ENCODE data around the gene ASAP3.

DNA sequence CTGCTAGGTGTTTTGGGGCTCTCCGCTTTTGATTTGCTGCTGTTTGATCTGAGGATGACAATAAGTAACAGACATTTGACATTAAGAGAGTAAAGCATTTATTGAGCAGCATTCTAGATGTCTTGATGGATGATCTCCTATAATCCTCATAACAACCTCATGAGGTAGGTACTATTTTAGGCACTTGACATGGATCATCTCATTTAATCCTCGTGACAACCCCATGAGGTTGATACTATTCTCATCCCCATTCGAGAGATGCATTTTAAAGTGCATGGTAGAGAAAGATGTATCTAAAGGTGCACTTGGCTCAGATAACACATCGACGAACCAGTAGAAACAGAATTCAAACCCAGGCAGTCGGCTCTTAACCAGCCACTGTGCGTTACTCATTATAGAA is 86.1 kb downstream of the ASAP3 start:
- no peak for TF ChIP-seq OSR1 (CRISPR knock-in tag; IDR thresholded peaks at IDR 0.05)
- TF ChIP-seq, protein P1, sequence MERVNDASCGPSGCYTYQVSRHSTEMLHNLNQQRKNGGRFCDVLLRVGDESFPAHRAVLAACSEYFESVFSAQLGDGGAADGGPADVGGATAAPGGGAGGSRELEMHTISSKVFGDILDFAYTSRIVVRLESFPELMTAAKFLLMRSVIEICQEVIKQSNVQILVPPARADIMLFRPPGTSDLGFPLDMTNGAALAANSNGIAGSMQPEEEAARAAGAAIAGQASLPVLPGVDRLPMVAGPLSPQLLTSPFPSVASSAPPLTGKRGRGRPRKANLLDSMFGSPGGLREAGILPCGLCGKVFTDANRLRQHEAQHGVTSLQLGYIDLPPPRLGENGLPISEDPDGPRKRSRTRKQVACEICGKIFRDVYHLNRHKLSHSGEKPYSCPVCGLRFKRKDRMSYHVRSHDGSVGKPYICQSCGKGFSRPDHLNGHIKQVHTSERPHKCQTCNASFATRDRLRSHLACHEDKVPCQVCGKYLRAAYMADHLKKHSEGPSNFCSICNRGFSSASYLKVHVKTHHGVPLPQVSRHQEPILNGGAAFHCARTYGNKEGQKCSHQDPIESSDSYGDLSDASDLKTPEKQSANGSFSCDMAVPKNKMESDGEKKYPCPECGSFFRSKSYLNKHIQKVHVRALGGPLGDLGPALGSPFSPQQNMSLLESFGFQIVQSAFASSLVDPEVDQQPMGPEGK (CRISPR knock-in tag; IDR thresholded peaks at IDR 0.05; ENCODE audit: borderline replicate concordance) = no peak
- TF ChIP-seq, protein P2, sequence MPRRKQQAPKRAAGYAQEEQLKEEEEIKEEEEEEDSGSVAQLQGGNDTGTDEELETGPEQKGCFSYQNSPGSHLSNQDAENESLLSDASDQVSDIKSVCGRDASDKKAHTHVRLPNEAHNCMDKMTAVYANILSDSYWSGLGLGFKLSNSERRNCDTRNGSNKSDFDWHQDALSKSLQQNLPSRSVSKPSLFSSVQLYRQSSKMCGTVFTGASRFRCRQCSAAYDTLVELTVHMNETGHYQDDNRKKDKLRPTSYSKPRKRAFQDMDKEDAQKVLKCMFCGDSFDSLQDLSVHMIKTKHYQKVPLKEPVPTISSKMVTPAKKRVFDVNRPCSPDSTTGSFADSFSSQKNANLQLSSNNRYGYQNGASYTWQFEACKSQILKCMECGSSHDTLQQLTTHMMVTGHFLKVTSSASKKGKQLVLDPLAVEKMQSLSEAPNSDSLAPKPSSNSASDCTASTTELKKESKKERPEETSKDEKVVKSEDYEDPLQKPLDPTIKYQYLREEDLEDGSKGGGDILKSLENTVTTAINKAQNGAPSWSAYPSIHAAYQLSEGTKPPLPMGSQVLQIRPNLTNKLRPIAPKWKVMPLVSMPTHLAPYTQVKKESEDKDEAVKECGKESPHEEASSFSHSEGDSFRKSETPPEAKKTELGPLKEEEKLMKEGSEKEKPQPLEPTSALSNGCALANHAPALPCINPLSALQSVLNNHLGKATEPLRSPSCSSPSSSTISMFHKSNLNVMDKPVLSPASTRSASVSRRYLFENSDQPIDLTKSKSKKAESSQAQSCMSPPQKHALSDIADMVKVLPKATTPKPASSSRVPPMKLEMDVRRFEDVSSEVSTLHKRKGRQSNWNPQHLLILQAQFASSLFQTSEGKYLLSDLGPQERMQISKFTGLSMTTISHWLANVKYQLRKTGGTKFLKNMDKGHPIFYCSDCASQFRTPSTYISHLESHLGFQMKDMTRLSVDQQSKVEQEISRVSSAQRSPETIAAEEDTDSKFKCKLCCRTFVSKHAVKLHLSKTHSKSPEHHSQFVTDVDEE (CRISPR knock-in tag; IDR thresholded peaks at IDR 0.05) = no peak
- TF ChIP-seq, protein P3, sequence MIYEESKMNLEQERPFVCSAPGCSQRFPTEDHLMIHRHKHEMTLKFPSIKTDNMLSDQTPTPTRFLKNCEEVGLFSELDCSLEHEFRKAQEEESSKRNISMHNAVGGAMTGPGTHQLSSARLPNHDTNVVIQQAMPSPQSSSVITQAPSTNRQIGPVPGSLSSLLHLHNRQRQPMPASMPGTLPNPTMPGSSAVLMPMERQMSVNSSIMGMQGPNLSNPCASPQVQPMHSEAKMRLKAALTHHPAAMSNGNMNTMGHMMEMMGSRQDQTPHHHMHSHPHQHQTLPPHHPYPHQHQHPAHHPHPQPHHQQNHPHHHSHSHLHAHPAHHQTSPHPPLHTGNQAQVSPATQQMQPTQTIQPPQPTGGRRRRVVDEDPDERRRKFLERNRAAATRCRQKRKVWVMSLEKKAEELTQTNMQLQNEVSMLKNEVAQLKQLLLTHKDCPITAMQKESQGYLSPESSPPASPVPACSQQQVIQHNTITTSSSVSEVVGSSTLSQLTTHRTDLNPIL (CRISPR knock-in tag; IDR thresholded peaks at IDR 0.05; ENCODE audit: low read depth) = no peak
